ENCODE results near the gene MOCOS. TPM values are rescaled to one million over a fixed set of nuclear protein-coding genes. Genes with fewer than 3 reads are reported as not detected.

The MOCOS gene
- total RNA-seq, 2 donors from 2014 or later: 2.0 to 2.8 TPM

GRCh38 chr18:36179562-36180355, 7.5 kb upstream of the MOCOS start:
- Histone ChIP-seq H3K4me3 (peak overlapping the region; percentile 32), H3K27ac (peak overlapping the region; percentile 39 to 50), H3K9me3 (no peaks in the 10 kb centered on the region), H3K36me3 (peaks cover 14% of the 10 kb centered on the region), H3K4me1 (ENCODE audit: control insufficient read depth in 1 of 2, low read depth in 2 of 2) (peaks cover 9 to 14% of the 10 kb centered on the region in 2 donors), H3K27me3 (replicated peaks; ENCODE audit: insufficient read depth) (no peaks in the 10 kb centered on the region)
- no peak for TF ChIP-seq CTCF (IDR thresholded peaks at IDR 0.05)
- DNase-seq (ENCODE audit: low spot score) (no peak), ATAC-seq (ENCODE audit: insufficient number of reproducible peaks, low FRiP score, low read depth) (no peak)

GRCh38 chr18:36181441-36181840, 5.9 kb upstream of the MOCOS start:
- Histone ChIP-seq H3K4me3 (no peak overlapping the region), H3K27me3 (replicated peaks; ENCODE audit: insufficient read depth) (no peaks in the 10 kb centered on the region), H3K9me3 (no peaks in the 10 kb centered on the region), H3K36me3 (no peaks in the 10 kb centered on the region), H3K4me1 (ENCODE audit: control insufficient read depth in 1 of 2, low read depth in 2 of 2) (peaks cover 12 to 20% of the 10 kb centered on the region in 2 donors), H3K27ac (no peak overlapping the region)
- DNase-seq (ENCODE audit: low spot score) (no peak), ATAC-seq (ENCODE audit: insufficient number of reproducible peaks, low FRiP score, low read depth) (no peak)
- no peak for TF ChIP-seq CTCF (IDR thresholded peaks at IDR 0.05)

GRCh38 chr18:36181898-36182506, 5.3 kb upstream of the MOCOS start:
- no peaks in the 10 kb centered on the region for H3K9me3 ChIP-seq
- DNase-seq (ENCODE audit: low spot score) (no peak), ATAC-seq (ENCODE audit: insufficient number of reproducible peaks, low FRiP score, low read depth) (no peak)
- H3K4me1 ChIP-seq (ENCODE audit: control insufficient read depth in 1 of 2, low read depth in 2 of 2): peaks cover 13 to 23% of the 10 kb centered on the region in 2 donors
- no peaks in the 10 kb centered on the region for H3K36me3 ChIP-seq
- TF ChIP-seq CTCF (IDR thresholded peaks at IDR 0.05): no peak
- no peak overlapping the region for H3K27ac ChIP-seq
- H3K27me3 ChIP-seq (replicated peaks; ENCODE audit: insufficient read depth): no peaks in the 10 kb centered on the region
- H3K4me3 ChIP-seq: no peak overlapping the region

GRCh38 chr18:36183033-36183432, 4.3 kb upstream of the MOCOS start:
- no peak for ATAC-seq (ENCODE audit: insufficient number of reproducible peaks, low FRiP score, low read depth)
- Histone ChIP-seq H3K27ac (no peak overlapping the region), H3K27me3 (replicated peaks; ENCODE audit: insufficient read depth) (no peaks in the 10 kb centered on the region), H3K36me3 (no peaks in the 10 kb centered on the region), H3K4me3 (no peak overlapping the region), H3K4me1 (ENCODE audit: control insufficient read depth in 1 of 2, low read depth in 2 of 2) (peaks cover 13 to 26% of the 10 kb centered on the region in 2 donors), H3K9me3 (no peaks in the 10 kb centered on the region)
- TF ChIP-seq CTCF (IDR thresholded peaks at IDR 0.05): no peak
- no peak for DNase-seq (ENCODE audit: low spot score)

GRCh38 chr18:36183987-36184386, 3.3 kb upstream of the MOCOS start:
- no peaks in the 10 kb centered on the region for H3K9me3 ChIP-seq
- no peak overlapping the region for H3K27ac ChIP-seq
- no peak for TF ChIP-seq CTCF (IDR thresholded peaks at IDR 0.05)
- no peaks in the 10 kb centered on the region for H3K27me3 ChIP-seq (replicated peaks; ENCODE audit: insufficient read depth)
- DNase-seq (ENCODE audit: low spot score): no peak
- H3K36me3 ChIP-seq: no peaks in the 10 kb centered on the region
- ATAC-seq (ENCODE audit: insufficient number of reproducible peaks, low FRiP score, low read depth): no peak
- H3K4me1 ChIP-seq (ENCODE audit: control insufficient read depth in 1 of 2, low read depth in 2 of 2): peaks cover 13 to 34% of the 10 kb centered on the region in 2 donors
- no peak overlapping the region for H3K4me3 ChIP-seq

Measured in thoracic aorta (tissue), 2 donors.